ENCODE measurements around the gene LELP1.

Gene LELP1

DNA sequence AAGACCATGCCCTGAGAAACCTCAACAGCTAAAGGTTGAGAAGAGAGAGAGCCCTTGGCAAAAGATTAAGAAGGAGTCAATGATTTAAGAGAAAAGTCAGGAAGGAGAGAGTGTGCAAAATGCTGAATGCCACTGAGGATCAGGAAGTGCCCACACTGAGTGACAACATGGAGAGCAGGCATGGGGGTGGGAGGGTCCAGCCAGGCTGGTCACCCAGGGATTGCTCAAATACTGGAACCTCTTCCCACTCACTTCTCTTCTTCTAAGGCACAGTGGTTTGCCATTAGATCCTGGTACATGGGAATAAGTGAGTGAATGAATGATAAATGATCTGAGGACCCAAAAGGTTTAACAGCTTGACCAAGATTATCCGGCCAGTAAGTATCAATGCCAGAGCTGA lies 25.3 kb downstream of the LELP1 start:
- DNase-seq (ENCODE audit: low read depth in 2 of 3, low spot score in 1 of 3): no peak

DNA sequence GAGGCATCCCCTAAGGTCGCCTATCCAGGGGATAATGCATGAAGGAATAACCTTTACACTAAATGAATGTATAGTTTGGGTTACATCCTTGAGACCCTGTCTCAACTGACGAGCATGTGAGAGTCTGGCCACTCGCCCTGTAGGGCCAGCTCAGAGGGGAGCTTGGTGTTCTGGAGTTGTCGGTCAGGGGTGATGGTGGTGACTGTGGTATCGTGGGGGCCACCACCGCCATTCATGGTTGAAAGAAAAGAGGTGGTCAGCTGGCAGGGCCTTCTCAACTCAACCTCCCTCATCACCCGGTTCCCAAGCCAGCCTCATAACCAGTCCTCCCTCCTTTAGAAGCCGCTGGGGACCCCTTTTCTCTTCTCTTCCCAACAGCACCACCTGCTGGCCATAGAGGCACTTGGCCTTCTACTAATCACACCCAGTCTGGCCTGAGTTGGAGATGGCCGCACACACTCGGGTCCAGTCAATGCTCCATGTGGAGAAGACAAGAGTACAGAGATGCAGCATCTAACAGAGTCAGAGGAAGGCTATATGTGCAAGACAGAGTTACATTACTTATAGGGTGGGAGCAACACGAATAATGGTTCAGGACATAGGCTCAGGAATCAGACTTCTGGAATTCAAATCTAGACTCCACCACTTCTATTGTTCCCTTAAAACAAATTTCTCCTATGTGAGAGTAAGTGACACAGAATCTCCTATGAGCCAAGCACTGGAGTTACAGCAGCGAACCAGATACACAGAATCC lies 26.0 kb downstream of the LELP1 start:
- peak in 1 of 3 donors; percentile 7 for DNase-seq (ENCODE audit: low read depth in 2 of 3, low spot score in 1 of 3)

DNA sequence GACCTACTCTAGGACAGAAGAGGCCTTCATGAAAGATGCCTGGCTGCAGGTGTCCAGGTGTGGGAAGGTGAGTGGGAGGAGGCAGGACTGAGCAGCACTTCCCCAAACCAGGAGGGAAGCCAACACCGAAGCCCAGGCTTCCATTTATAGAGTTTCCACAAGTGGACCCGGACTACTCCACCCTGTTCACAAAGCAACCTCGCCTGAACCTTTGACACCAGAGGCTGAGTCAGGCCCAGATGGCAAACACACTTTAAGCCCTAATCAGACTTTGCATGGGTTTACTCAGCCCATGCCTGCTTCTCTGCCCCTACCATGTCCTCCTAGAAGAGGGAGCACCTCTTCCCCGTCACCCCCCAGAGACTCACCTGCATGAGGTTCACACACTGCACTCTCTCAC lies 28.1 kb downstream of the LELP1 start:
- no peak for DNase-seq (ENCODE audit: low read depth in 2 of 3, low spot score in 1 of 3)

DNA sequence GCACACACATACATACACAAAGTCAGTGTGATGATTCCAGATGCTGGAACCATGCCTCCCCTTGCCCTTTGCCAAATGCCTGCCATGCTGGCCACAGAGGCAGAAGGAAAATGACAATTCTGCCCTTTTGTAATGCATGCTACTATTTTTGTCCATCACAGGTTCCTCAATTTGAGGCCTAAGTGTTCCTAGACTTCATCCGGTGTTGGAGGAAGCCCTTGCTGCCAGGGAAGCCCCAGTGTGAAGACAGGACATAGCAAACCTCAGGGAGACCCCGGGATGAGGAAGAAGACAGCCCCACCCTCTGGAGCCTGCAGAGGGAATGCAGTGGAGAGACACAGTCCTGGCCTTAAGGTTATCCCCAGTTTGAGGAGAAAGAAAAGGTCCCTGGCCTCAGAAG lies 28.6 kb downstream of the LELP1 start:
- DNase-seq (ENCODE audit: low read depth in 2 of 3, low spot score in 1 of 3): no peak

DNA sequence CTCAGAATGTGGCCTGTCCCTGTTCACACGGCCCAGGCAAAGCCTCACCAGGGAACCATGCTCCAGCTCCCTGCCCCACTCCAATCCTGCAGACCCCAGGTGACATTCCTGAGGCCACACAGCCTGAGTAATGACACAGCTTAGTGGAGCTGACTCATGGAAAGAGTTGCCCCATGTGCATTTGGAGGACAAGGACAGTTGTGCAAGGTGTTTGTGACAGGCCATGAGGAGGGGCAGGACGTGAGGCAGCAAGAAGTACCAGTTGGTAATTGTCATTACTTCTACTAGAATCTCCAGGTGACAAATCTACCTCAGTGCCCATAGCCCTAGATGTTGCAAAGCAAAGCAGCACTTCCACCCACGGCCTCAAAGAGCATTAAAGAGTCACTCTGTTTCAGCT lies 29.3 kb downstream of the LELP1 start:
- DNase-seq (ENCODE audit: low read depth in 2 of 3, low spot score in 1 of 3): no peak

DNA sequence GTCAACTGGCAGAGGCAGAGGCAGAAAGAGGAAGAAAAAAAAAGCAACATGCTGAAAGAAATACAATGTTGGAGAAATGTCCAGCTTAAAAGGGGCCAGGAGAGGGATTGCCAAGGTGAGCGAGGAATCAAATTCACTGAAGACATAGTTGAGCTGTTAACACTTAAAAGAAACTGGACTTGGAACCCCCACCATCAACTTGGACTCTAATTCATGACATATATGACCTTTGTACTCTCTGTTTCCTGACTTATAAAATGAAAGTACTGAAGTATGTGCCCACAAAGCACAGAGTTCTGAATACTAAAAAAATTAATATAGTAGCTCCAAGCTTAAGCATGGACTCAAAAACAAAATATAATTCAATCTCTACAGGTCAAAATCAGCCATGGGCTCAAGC lies 30.2 kb downstream of the LELP1 start:
- DNase-seq (ENCODE audit: low read depth in 2 of 3, low spot score in 1 of 3): no peak

DNA sequence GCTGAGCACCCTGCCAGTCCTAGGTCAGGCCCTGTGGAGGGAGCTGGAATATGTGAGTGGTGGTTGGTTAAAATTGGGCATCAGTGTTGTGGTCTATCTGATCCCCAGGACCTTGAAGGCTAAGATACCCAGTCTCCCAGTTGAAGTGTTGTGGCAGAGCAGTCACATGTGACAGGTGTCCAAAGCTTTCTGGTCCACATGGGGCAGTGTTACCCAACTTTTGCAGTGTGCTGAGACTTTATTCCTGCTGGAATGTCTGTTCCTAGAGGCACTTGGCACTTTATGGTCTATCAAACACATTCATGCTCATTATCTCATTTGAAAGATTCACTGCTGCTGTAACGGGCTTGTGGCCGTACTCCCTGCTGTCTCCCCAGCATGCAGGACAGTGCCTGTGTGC lies 35.3 kb downstream of the LELP1 start:
- DNase-seq (ENCODE audit: low read depth in 2 of 3, low spot score in 1 of 3): no peak

DNA sequence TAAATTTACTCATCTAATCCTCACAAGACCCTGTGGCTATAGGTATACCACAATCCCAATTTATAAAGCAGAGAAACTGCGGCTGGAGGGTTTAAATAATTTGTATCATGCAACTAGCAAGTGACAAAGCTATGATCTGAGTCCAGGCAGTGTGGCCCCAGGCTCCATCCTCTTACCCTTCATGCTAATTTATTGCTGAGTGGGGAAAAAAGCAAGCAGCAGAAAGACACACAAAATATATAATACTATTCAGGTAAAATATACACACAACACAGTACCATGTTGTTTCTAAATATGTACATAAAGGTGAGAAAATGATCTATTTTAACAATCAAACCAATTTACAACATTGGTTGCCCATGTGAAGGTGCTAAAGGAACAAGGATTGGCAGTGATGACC lies 38.9 kb downstream of the LELP1 start:
- DNase-seq (ENCODE audit: low read depth in 2 of 3, low spot score in 1 of 3): no peak

DNA sequence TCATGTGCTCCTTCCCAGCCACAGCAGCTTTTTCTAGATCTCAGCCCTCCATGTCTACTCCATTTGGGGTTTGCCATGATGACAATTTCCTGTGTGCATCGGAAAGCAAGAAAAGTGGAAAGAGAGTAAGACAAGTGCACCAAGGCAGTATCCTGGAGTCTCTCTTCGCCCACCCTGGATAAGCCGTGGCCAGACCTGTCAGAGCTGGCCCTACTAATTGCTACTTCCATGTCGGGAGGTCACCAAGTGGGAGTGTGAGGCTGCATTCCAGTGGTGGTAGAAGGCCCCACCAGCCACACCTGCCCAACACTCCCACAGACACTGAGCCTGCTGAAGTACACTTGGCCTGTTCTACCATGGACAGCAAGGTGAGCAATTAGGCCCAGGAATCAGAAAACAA lies 42.2 kb downstream of the LELP1 start:
- no peak for DNase-seq (ENCODE audit: low read depth in 2 of 3, low spot score in 1 of 3)

DNA sequence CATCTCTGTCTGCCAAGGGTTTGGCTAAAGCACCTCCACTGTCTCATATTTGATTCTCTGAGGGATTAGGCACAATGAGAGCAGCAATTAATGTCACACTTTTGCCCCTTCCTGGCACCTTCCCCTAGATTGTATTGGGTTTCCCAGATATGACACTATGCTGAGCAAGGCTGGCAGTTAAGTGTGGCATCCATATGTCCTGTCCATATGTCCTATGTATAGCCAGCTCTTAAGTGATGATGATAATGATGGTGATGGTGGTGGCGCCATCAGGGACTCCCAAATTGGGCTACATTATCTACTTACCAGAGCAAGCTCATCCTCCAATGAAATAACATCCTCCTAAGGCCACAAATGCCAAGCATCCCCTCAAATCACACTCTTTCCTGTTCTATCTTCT lies 42.8 kb downstream of the LELP1 start:
- DNase-seq (ENCODE audit: low read depth in 2 of 3, low spot score in 1 of 3): no peak

DNA sequence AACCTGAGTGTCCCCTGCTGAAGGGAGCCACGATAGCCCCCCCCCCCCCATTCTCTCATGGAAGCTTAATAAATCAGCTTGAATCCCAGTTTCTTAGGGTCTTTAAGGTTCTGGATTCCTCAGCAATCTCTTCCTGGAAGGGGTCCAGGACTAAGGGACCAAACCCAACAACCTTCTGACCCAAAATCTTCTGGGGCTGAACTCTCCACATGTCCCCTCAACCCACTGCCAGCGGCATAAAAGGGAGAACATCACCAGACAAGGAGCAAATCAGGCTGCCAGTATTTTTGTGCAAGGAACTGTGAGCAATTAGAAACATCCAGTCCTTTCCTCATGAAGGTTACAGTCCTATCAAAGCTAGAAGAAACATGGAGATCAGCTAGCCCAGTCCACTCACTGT lies 43.6 kb downstream of the LELP1 start:
- no peak for DNase-seq (ENCODE audit: low read depth in 2 of 3, low spot score in 1 of 3)

DNA sequence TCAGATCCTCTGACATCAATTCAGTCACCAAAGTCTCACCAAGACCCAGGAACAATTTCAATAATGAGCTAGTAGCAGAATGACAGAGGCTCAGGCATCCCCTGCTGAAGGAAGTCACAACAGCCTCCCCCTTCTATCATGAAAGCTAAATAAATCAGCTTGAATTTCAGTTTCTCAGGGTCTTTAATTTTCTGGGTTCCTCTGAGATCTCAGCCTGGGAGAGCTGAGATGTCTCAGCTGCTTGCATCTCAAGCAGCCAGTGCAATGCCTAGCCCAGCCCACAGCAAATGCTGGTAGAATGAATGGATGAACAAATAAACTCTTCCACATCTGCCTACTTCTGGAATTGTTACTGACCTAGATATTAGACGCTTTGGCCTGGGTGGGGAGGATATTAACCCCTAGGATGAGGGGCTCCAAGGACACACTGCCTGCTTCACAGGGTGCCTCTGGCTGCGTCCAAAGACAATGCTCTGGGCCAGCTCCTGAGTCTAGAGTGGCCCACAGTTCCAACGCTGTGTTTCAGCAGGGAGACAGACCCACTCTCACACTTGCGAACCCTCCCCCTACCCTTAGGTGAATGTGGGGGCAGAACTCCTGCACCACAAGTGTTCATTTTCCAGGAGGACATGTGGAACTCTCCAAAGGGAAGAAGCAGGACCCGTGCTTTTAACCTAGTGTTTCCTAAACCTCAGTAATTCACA lies 45.1 kb downstream of the LELP1 start:
- DNase-seq (ENCODE audit: low read depth in 2 of 3, low spot score in 1 of 3): no peak

DNA sequence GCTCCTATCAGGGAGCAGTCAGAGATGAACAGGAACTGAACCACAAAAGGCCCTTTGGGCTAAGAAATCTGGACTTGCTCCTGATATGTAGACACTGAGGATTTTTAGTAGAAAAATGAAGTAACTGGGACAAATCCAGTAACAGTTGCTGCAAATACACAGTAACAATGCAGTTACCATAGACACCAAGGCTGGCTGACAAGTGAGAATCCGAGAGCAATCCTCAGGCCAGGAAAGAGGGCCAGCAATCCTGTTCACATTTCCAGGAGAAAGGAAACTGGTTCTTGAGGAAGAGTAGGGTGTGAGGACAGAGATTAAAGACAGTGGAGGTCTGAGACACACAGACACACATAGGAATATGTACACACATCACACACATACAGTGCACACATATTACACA lies 46.9 kb downstream of the LELP1 start:
- DNase-seq (ENCODE audit: low read depth in 2 of 3, low spot score in 1 of 3): no peak

DNA sequence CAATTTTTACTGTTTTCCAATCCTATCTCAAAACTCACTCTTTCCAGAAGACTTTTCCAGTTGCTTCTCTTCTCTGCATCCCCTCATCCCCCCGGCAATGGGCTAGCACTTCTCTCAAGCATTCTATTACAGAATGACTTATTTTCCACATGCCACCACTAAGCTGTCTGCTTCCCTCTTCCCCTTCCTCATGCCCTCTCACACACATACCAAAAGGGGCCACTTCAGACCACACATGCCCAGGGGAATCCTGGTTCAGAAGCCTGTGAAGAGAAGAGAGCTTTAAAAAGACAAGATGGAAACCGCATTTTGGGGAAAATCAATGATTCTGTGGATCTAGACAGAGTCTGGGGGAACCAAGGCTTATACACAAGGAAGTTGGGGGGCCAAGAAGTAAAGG lies 47.9 kb downstream of the LELP1 start:
- DNase-seq (ENCODE audit: low read depth in 2 of 3, low spot score in 1 of 3): no peak

DNA sequence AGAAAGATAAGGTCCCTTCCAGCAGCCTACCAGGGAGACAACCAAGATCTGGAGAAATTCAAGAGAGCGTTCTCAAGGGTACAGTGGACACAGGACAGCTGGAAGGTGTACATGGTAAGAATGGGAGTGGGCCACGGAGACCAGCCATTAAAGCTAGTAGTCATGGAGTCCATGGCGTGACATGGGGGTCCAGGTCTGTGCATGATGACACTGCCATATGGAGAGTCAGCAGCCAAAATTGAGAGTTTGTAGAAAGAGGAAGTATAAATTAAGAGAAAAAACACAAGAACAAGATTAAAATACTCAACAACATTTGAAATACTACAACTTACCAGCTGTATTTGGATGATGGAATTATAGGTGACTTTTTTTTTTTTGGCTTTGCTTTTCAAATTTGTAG lies 48.3 kb downstream of the LELP1 start:
- DNase-seq (ENCODE audit: low read depth in 2 of 3, low spot score in 1 of 3): no peak

DNA sequence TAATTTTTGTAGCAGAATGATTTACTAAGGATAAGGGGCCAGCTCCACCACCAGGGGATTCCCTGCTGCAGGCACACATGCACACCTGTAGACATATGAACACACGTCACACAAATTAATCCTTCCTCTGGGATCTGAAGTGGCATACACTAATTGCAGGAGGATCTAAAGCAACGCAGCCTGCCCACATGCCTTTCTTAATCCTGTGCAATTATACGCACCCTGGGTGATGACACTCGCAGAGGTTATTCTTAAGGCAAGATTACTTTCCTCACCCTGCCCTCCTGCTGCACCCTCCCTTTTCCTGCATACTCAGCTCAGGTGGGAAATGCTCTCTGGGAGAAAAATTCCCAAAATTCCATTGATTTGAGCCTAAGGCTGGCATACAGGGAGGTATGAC lies 48.8 kb downstream of the LELP1 start:
- no peak for DNase-seq (ENCODE audit: low read depth in 2 of 3, low spot score in 1 of 3)

DNA sequence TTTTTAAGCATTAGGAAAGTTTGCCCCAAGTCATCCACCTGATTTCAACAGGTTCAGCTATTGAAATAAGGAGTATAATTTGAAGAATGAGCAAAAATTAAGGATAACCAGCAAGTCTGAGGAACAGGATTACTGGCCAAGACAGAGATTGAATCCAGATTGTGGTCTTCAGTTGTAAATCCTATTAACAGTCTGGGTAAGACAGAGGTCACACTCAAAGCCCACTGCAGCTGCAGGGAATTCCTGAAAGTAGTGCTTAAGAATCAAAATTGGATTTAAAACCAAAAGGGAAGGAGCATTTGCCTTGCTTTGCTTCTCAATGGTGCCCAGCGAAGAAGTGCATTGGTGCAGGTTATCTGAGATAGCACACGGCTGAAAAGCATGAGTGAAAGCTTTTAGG lies 49.8 kb downstream of the LELP1 start:
- no peak for DNase-seq (ENCODE audit: low read depth in 2 of 3, low spot score in 1 of 3)

DNA sequence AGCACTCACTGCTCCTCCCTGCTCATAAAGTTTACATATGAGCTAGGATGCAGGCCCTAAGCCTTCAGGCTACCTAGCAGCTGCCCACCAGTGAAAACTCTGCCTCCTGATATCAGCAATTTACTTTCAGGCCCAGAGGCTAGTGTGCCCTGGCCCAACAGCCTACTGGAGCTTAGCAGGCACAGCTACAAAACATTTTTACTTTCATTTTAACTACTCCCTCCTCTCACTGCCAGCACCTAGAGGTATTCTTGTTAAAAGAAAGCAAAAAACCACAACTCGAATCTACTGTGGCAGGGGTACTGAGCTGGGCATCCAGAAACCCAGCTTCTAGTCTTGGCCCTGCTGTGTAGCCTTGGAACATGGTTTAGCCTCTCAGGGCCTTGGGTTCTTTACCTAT lies 50.5 kb downstream of the LELP1 start:
- DNase-seq (ENCODE audit: low read depth in 2 of 3, low spot score in 1 of 3): no peak

Measured in stimulated activated CD4-positive, alpha-beta T cell treated with anti-CD3 and anti-CD28 coated beads, Interleukin-12 subunit alpha, Interleukin-12 subunit beta, amount 100 ng/mL, for 48 hours (primary cell).